Omental fat pad (tissue), 4 donors: ENCODE results near the gene SOX18. TPM values are rescaled to one million over a fixed set of nuclear protein-coding genes. Genes with fewer than 3 reads are reported as not detected.
"Not testable (repeated sequence)": the region's sequence is repeated elsewhere in the genome, so short reads cannot be mapped to it uniquely, and the experiment has no call there.

ENCODE experiments used
- ATAC-seq: fragments of 150-250 bp; one replicate; pipeline ENCODE4 v1.9.1; 2016; ENCODE audit warnings: mild to moderate bottlenecking, moderate library complexity; ENCODE audit not compliant: low FRiP score
- DNase-seq: peaks from one replicate; pipeline ENCODE4 v3.0.0-alpha.2; 2019; ENCODE audit warnings: low spot score
- CTCF ChIP-seq, 3 donors: fragments of 450-650 bp; IDR thresholded peaks; one replicate each; pipeline ENCODE4 v1.5.1; 2016 to 2017; ENCODE audit warnings: antibody characterized with exemption in 3 of 3, mild to moderate bottlenecking in 3 of 3, moderate library complexity in 2 of 3
- total RNA-seq, 4 donors: library from RNA; depleted of rRNA; stranded (reverse); fragments of >200 nt; gene quantifications; one replicate each; pipeline ENCODE4 v1.1.0, GENCODE V29; 2016

Gene SOX18
- total RNA-seq, 4 donors from 2014 or later: 2.9 to 16.7 (median 7.7) TPM

DNA sequence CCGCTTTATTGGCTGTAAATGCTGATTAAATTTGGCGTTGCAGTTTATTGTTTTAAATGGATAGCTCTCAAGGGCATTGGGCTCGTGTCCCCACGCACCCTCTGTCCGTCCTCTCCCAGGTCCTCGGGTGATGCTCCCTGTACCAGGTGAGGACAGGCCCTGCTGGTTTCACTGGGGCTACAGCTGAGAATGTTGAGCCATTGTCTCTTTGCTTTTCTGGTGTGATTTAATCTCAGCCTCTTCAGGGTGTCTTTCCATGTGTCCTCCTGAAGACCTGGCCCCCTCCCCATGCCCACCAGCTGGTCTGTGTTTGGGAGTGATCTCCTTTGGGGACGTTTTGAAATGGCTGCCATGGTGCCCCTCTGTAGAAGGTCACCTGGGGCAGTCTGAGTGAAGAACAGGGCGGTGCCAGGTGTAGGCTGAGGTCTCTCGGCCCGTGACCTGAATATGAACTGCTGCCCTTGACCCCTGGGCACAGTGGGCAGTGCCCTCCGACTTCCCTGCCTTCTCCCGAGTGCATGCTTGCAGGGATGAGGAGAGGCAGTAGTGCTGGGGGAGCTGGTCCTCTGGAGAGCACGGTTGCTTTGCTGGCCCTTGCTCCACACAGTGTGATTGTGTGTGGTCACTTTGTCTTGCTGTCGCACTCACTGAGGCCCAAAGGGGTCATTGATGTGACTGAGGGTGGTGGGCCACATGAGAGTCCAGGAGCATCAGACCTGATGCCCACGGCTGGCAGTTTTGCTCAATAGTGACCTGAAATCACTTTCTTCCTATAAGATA, 25.9 kb downstream of the SOX18 start:
- no peak for TF ChIP-seq CTCF (IDR thresholded peaks at IDR 0.05)
- no peak for DNase-seq

DNA sequence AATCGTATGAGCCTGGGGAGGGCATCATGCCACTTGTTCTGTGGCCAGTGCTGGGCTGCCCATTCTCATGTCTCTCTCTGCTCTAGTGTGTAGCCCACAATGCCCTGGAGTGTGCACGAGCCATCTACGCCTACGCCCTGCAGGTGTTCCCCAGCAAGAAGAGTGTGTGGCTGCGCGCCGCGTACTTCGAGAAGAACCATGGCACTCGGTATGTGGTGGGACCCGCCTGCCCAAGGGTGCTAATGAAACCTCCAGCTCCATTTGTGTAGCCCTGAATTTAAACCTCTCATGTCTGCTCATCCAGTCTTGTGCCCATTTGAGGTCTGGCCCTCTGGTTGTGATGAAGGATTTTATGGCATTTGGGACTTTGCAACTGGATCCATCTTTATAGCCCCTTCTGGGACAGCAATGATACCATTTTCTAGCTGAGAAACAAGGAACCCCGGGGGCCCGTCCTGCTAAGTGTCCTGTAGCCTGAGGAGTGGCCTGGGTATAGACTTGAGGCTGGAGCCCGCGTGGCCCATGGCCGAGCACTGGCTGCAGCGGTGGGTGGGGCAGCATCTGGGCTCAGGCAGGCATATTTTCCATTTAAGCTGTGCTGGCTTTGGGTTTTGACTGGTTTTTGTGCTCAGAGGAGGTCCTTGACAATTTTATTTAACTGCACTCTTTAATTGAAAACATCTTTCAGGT, 26.6 kb downstream of the SOX18 start:
- ATAC-seq: no peak
- DNase-seq: no peak
- TF ChIP-seq CTCF (IDR thresholded peaks at IDR 0.05): no peak

More for the DNA sequence above, 25.9 kb downstream of the SOX18 start:
- no peak for ATAC-seq

DNA sequence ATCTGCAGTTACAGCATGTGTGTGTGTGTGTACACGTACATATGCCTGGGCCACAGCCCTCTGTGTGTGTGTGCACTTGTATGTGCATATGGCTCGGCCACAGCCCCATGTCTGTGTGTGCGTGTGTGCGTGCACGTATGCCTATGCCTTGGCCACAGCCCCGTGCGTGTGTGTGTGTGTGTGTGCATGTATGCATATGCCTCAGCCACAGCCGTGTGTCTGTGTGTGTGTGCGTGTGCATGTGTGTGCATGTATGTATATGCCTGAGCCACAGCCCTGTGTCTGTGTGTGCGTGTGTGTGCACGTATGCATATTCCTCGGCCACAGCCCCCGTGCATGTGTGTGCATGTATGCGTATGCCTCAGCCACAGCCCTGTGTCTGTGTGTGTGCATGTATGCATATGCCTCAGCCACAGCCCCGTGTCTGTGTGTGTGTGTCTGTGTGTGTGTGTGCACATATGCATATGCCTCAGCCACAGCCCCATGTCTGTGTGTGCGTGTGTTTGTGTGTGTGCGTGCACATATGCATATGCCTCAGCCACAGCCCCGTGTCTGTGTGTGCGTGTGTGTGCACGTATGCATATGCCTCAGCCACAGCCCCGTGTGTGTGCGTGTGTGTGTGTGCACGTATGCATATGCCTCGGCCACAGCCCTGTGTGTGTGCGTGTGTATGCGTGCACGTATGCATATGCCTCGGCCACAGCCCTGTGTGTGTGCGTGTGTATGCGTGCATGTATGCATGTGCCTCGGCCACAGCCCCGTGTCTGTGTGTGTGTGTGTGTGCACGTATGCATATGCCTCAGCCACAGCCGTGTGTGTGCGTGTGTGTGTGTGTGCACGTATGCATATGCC, 28.1 kb downstream of the SOX18 start:
- ATAC-seq (no peak), DNase-seq (no peak)
- TF ChIP-seq CTCF (IDR thresholded peaks at IDR 0.05): no peak

GRCh38 chr20:64015635-64016034, 33.8 kb downstream of the SOX18 start:
- no peak for DNase-seq
- TF ChIP-seq CTCF (IDR thresholded peaks at IDR 0.05): no peak
- no peak for ATAC-seq

DNA sequence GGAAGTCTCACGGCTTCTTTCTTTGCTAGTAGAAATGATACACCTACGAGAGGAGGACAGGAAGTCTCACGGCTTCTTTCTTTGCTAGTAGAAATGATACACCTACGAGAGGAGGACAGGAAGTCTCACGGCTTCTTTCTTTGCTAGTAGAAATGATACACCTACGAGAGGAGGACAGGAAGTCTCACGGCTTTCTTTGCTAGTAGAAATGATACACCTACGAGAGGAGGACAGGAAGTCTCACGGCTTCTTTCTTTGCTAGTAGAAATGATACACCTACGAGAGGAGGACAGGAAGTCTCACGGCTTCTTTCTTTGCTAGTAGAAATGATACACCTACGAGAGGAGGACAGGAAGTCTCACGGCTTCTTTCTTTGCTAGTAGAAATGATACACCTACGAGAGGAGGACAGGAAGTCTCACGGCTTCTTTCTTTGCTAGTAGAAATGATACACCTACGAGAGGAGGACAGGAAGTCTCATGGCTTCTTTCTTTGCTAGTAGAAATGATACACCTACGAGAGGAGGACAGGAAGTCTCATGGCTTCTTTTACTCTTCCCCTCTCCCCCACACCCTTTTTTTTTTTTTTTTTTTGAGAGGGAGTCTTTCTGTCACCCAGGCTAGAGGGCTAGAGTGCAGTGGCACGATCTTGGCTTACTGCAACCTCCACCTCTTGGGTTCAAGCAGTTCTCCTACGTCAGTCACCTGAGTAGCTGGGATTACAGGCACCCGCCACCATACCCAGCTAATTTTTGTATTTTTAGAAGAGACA, 36.9 kb downstream of the SOX18 start:
- not testable (repeated sequence) for ATAC-seq, DNase-seq

GRCh38 chr20:64011366-64011779, 38.1 kb downstream of the SOX18 start:
- no peak for TF ChIP-seq CTCF (IDR thresholded peaks at IDR 0.05)
- no peak for DNase-seq
- ATAC-seq: no peak
